Measurements from ENCODE around the gene PKD2L1. TPM values are rescaled to one million over a fixed set of nuclear protein-coding genes. Genes with fewer than 3 reads are reported as not detected.
A peak's percentile ranks its signal among the peaks of the same experiment; 100 is the strongest.

Gene PKD2L1
- total and polyA plus RNA-seq, 2 of the 8 experiments (the other 6 are each of a cell fraction or from before 2014, with no cell fraction given) = 0.20 to 0.33 TPM

GRCh38 chr10:100370714-100371481 lies 40.9 kb upstream of the PKD2L1 start (continued):
- TF ChIP-seq BRCA1 (IDR thresholded peaks at IDR 0.05; ENCODE audit: low read depth, low read length) = no peak
- TF ChIP-seq ASH2L (IDR thresholded peaks at IDR 0.05; ENCODE audit: low read length) = peak; percentile 79
- TF ChIP-seq NANOG (IDR thresholded peaks at IDR 0.05; ENCODE audit: insufficient read depth, low read depth, low read length, poor library complexity, severe bottlenecking) = no peak
- TF ChIP-seq CTCF (IDR thresholded peaks at IDR 0.05; ENCODE audit: control extremely low read depth in 1 of 3, insufficient read depth in 1 of 3, low read depth in 1 of 3, low read length in 3 of 3) = no peak
- TF ChIP-seq POU5F1 (IDR thresholded peaks at IDR 0.05; ENCODE audit: low read depth, low read length) = no peak
- no peak for TF ChIP-seq SP4 (IDR thresholded peaks at IDR 0.05; ENCODE audit: low read length)
- peak; percentile 80 for TF ChIP-seq TAF1 (IDR thresholded peaks at IDR 0.05; ENCODE audit: low read depth, low read length)
- no peak for TF ChIP-seq EZH2 (IDR thresholded peaks at IDR 0.05; ENCODE audit: low read depth, low read length, severe bottlenecking)
- TF ChIP-seq POLR2A (IDR thresholded peaks at IDR 0.05; ENCODE audit: control extremely low read depth in 1 of 2, low read depth in 2 of 2, low read length in 2 of 2) = peak in 1 of 2 experiments; percentile 63; a peak in 2 of 3 replicates
- no peak for TF ChIP-seq CTBP2 (IDR thresholded peaks at IDR 0.05; ENCODE audit: borderline replicate concordance, insufficient read depth, insufficient read length, low read length)
- no peak for TF ChIP-seq PHF8 (conservative IDR thresholded peaks at IDR 0.05; ENCODE audit: low read depth, low read length)
- TF ChIP-seq GABPA (IDR thresholded peaks at IDR 0.05; ENCODE audit: borderline replicate concordance, insufficient read depth, low read length) = no peak
- TF ChIP-seq TAF7 (optimal IDR thresholded peaks at IDR 0.05; ENCODE audit: borderline replicate concordance, low read depth, low read length) = peak; percentile 59
- no peak for TF ChIP-seq CEBPB (IDR thresholded peaks at IDR 0.05; ENCODE audit: low read depth, low read length)
- TF ChIP-seq SUZ12 (IDR thresholded peaks at IDR 0.05; ENCODE audit: low read length) = no peak
- peak; percentile 66; the same call in 1 of the 2 replicates for TF ChIP-seq RBBP5 (IDR thresholded peaks at IDR 0.05; ENCODE audit: borderline replicate concordance, low read depth, low read length)
- no peak for TF ChIP-seq KDM5A (IDR thresholded peaks at IDR 0.05; ENCODE audit: low read length)
- TF ChIP-seq MAX (IDR thresholded peaks at IDR 0.05) = peak; percentile 62
- TF ChIP-seq YY1 (IDR thresholded peaks at IDR 0.05; ENCODE audit: low read depth, low read length) = no peak
- no peak for TF ChIP-seq ZNF274 (IDR thresholded peaks at IDR 0.05; ENCODE audit: borderline replicate concordance, extremely low read depth, low read length)
- TF ChIP-seq CHD2 (IDR thresholded peaks at IDR 0.05; ENCODE audit: low read length) = peak; percentile 25; the same call in 1 of the 2 replicates
- TF ChIP-seq SRF (IDR thresholded peaks at IDR 0.05; ENCODE audit: low read depth, low read length) = no peak

Measured in H1 (cell line).